Measurements from ENCODE around the gene GUCY1A2.

DNA sequence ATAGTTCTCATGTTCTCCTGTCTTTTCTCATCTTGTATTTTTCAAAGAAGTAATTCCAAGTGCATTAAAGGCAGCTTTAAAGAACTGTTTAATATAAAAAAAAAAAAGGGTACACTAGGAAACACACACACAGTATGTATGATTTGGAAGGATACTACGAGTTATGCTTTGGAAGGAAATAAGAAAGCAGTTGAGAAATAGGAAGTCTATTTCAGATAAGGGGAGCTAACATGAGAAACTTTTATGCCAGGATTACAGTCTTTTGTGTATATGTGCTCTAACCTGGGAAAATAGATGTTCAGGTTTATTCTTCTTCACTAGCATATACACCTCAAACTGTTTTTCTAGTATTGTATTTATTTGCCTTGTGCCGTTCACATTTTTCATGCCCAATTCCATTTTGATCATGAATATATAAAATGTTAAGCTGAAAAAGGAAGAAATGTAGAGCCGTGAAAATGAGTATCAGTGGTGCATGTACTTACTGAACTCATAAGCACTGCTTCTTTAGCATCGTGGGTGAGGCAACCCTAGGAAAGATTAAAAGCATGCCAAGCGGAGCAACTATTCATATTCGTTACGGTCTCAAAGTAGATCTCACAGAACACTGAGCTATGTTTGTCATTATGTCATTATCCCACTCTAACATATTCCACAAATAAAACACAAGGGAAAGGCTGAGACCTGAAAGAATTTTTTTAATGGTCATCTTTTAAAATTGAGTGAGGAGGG lies 59.6 kb downstream of the GUCY1A2 start:
- TF ChIP-seq, protein P1, sequence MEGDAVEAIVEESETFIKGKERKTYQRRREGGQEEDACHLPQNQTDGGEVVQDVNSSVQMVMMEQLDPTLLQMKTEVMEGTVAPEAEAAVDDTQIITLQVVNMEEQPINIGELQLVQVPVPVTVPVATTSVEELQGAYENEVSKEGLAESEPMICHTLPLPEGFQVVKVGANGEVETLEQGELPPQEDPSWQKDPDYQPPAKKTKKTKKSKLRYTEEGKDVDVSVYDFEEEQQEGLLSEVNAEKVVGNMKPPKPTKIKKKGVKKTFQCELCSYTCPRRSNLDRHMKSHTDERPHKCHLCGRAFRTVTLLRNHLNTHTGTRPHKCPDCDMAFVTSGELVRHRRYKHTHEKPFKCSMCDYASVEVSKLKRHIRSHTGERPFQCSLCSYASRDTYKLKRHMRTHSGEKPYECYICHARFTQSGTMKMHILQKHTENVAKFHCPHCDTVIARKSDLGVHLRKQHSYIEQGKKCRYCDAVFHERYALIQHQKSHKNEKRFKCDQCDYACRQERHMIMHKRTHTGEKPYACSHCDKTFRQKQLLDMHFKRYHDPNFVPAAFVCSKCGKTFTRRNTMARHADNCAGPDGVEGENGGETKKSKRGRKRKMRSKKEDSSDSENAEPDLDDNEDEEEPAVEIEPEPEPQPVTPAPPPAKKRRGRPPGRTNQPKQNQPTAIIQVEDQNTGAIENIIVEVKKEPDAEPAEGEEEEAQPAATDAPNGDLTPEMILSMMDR (IDR thresholded peaks at IDR 0.05), result no peak
- TF ChIP-seq POLR2A (IDR thresholded peaks at IDR 0.05; ENCODE audit: low read depth) (no peak), EP300 (IDR thresholded peaks at IDR 0.05) (no peak), POLR2AphosphoS5 (IDR thresholded peaks at IDR 0.05) (no peak)
